ENCODE results near the gene ENGASE. TPM values are rescaled to one million over a fixed set of nuclear protein-coding genes. Genes with fewer than 3 reads are reported as not detected.

Gene ENGASE
- total and polyA plus RNA-seq, 9 of the 15 experiments (the other 6 are each of a cell fraction or from before 2014, with no cell fraction given) = 0.06 to 45.5 (median 13.9) TPM

GRCh38 chr17:79064026-79064425, 10.6 kb upstream of the ENGASE start (continued):
- TF ChIP-seq, protein P1, sequence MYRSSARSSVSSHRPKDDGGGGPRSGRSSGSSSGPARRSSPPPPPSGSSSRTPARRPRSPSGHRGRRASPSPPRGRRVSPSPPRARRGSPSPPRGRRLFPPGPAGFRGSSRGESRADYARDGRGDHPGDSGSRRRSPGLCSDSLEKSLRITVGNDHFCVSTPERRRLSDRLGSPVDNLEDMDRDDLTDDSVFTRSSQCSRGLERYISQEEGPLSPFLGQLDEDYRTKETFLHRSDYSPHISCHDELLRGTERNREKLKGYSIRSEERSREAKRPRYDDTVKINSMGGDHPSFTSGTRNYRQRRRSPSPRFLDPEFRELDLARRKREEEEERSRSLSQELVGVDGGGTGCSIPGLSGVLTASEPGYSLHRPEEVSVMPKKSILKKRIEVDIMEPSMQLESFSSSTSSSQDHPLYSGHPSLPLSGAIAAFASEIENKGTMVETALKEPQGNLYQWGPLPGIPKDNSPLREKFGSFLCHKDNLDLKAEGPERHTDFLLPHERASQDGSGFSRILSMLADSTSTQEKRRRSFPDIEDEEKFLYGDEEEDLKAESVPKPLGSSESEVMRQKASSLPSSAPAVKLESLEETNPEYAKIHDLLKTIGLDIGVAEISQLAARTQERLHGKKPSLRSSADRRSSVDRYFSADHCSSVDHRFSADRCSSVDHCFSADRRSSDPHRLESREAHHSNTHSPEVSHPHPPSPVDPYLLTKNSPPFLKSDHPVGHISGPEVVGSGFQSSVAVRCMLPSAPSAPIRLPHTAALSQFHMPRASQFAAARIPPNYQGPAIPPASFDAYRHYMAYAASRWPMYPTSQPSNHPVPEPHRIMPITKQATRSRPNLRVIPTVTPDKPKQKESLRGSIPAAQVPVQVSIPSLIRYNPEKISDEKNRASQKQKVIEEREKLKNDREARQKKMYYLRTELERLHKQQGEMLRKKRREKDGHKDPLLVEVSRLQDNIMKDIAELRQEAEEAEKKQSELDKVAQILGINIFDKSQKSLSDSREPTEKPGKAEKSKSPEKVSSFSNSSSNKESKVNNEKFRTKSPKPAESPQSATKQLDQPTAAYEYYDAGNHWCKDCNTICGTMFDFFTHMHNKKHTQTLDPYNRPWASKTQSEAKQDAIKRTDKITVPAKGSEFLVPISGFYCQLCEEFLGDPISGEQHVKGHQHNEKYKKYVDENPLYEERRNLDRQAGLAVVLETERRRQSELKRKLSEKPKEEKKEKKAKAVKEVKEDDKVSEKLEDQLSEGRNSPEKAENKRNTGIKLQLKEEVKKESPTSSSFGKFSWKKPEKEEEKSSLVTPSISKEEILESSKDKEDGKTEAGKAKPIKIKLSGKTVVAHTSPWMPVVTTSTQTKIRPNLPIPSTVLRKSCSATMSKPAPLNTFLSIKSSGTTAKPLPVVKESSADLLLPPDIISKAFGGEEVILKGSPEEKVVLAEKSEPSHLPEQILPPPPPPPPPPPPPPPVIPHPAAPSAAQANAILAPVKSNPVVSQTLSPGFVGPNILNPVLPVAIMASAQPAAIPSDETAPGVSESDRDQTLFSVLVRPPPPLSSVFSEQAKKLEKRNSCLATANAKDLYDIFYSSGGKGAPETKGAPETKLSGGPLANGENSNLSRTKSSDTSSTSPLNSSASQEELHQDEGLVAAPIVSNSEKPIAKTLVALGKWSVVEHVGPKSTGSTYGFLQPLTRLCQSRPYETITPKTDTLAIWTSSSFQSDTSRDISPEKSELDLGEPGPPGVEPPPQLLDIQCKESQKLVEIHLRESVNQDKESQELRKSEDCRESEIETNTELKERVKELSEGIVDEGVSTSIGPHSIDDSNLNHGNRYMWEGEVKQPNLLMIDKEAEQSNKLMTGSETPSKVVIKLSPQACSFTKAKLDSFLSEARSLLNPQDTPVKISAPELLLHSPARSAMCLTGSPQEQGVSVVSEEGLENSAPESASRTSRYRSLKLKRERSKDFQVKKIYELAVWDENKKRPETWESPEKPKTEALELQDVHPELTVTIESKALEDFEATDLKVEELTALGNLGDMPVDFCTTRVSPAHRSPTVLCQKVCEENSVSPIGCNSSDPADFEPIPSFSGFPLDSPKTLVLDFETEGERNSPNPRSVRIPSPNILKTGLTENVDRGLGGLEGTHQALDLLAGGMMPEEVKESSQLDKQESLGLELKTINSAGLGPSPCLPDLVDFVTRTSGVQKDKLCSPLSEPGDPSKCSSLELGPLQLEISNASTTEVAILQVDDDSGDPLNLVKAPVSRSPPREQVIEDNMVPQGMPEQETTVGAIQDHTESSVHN (IDR thresholded peaks at IDR 0.05; ENCODE audit: borderline replicate concordance in 1 of 2, low read depth in 1 of 2) = no peak
- TF ChIP-seq MECOM (CRISPR knock-in tag; IDR thresholded peaks at IDR 0.05) (no peak), ZNF586 (CRISPR knock-in tag; conservative IDR thresholded peaks at IDR 0.05) (no peak), ZNF316 (IDR thresholded peaks at IDR 0.05) (no peak), L3MBTL2 (IDR thresholded peaks at IDR 0.05) (no peak), YY1 (IDR thresholded peaks at IDR 0.05; ENCODE audit: borderline replicate concordance in 1 of 3, control insufficient read depth in 1 of 3, extremely low read depth in 1 of 3, insufficient read depth in 3 of 3, insufficient read length in 1 of 3, insufficient replicate concordance in 2 of 3, low read depth in 1 of 3, low read length in 2 of 3) (no peak)
